CD4-positive, alpha-beta T cell treated with Interleukin-21 for 1 hour (primary cell): ENCODE measurements around the gene LMNA.

Experiments
- DNase-seq: peaks from one replicate; pipeline ENCODE4 v3.0.0-alpha.2; 2020

The LMNA gene

GRCh38 chr1:156104861-156105832 lies 9.4 kb upstream of the LMNA start:
- peak; percentile 27 for DNase-seq

- DNase-seq = no peak
Observed at GRCh38 chr1:156106624-156107488, 7.7 kb upstream of the LMNA start.

GRCh38 chr1:156108057-156108456 lies 6.5 kb upstream of the LMNA start:
- no peak for DNase-seq

GRCh38 chr1:156108664-156109241 lies 5.8 kb upstream of the LMNA start:
- no peak for DNase-seq

- no peak for DNase-seq
Observed at GRCh38 chr1:156110252-156110651, 4.3 kb upstream of the LMNA start.

GRCh38 chr1:156111355-156111962 lies 3.1 kb upstream of the LMNA start:
- DNase-seq = no peak

GRCh38 chr1:156112276-156113137 lies 2.0 kb upstream of the LMNA start:
- DNase-seq = no peak

GRCh38 chr1:156113282-156113950 lies 1.1 kb upstream of the LMNA start:
- no peak for DNase-seq

GRCh38 chr1:156114919-156115513 lies 505 bp downstream of the LMNA start:
- DNase-seq = peak; percentile 40

- peak; percentile 40 for DNase-seq
Observed at GRCh38 chr1:156115514-156116374, 1.2 kb downstream of the LMNA start.

- DNase-seq = peak; percentile 24
Observed at GRCh38 chr1:156116731-156117130, 2.2 kb downstream of the LMNA start.

GRCh38 chr1:156117414-156118176 lies 3.1 kb downstream of the LMNA start:
- peak; percentile 34 for DNase-seq

GRCh38 chr1:156118177-156118868 lies 3.8 kb downstream of the LMNA start:
- DNase-seq = peak; percentile 35

- peak; percentile 50 for DNase-seq
Observed at GRCh38 chr1:156119503-156120209, 5.1 kb downstream of the LMNA start.

- DNase-seq = peak; percentile 38
Observed at GRCh38 chr1:156120318-156120717, 5.8 kb downstream of the LMNA start.

- peak; percentile 21 for DNase-seq
Observed at GRCh38 chr1:156121005-156121404, 6.5 kb downstream of the LMNA start.

GRCh38 chr1:156121457-156121856 lies 6.9 kb downstream of the LMNA start:
- DNase-seq = peak; percentile 27

- DNase-seq = peak; percentile 10
Observed at GRCh38 chr1:156122086-156122485, 7.6 kb downstream of the LMNA start.
